ENCODE measurements around the gene DENND5A.
"Not testable (repeated sequence)": the region's sequence is repeated elsewhere in the genome, so short reads cannot be mapped to it uniquely, and the experiment has no call there.

Gene DENND5A

GRCh38 chr11:9137293-9138132 is 127.6 kb downstream of the DENND5A start:
- DNase-seq (ENCODE audit: low spot score), result peak; percentile 89

- DNase-seq (ENCODE audit: low spot score), result no peak
These were observed 128.4 kb downstream of the DENND5A start for GRCh38 chr11:9136741-9137140.

GRCh38 chr11:9133956-9134355 is 131.2 kb downstream of the DENND5A start:
- DNase-seq (ENCODE audit: low spot score), result no peak

GRCh38 chr11:9132203-9132878 is 132.8 kb downstream of the DENND5A start:
- no peak for DNase-seq (ENCODE audit: low spot score)

DNA sequence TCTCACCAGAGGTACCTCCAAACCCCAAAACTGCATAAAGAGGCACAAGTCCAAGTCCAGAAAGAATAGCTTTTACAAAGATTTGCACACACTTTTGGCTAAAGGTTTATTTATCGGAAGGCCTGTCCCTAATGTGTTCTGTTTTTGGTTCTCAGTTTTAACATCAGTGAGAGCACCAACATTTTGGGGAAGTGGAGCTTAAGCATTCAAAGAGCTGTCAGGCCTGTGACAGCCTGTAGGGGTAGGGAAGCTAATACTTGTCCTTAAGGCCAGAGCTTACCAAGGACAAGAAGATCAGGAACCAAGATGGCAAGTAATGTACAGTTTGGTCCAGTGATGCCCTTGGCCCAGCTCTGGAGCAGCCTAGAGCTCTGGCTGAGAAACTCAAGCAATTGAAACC is 134.9 kb downstream of the DENND5A start:
- DNase-seq (ENCODE audit: low spot score), result no peak

DNA sequence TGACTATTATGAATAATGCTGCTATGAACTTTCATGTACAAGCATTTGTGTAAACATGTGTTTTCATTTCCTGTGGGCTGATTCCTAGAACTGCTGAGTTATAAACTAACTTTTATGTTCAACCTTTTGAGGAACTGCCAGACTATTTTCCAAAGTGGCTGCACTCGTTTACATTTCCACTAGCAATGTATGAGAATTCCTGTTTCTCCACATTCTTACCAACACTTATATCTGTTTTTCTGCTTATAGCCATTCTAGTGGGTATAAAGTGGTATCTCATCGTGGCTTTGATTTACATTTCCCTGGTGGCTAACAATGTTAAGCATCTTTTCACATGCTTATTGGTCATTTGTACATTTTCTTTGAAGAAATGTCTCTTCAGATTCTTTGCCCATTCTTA is 138.5 kb downstream of the DENND5A start:
- DNase-seq (ENCODE audit: low spot score), result no peak

DNA sequence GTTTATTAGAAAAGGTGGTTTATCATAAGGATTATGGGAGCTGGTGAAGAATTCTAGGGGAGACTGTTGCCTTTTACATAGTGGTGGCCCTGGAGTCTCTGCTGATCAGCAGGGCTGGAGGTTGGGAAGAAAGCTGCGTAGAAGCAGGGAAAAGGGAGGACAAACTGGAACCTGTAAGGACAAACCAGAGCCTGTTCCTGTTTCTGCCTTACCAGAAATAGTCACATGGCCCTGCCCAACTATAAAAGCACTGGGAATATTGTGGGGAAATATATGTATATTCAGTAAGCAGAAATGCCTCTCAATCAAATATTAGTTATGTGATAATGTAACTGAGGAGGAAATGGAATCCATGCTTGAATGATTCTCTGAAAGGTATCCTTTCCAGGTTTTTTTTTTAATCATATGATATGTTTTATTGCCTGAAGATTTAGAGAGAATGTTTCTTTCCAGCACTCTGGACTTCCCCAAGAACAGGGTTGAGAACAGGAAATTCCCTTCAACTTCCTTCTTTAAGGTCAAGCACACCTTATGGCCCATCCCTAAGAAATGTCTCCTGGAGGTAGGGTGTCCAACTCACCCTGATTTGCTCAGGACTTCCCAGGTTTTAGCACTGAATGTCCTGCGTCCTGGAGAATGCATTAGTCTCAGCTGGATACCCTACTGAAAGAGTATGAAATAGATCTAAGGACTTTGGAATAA is 139.8 kb downstream of the DENND5A start:
- no peak for DNase-seq (ENCODE audit: low spot score)

DNA sequence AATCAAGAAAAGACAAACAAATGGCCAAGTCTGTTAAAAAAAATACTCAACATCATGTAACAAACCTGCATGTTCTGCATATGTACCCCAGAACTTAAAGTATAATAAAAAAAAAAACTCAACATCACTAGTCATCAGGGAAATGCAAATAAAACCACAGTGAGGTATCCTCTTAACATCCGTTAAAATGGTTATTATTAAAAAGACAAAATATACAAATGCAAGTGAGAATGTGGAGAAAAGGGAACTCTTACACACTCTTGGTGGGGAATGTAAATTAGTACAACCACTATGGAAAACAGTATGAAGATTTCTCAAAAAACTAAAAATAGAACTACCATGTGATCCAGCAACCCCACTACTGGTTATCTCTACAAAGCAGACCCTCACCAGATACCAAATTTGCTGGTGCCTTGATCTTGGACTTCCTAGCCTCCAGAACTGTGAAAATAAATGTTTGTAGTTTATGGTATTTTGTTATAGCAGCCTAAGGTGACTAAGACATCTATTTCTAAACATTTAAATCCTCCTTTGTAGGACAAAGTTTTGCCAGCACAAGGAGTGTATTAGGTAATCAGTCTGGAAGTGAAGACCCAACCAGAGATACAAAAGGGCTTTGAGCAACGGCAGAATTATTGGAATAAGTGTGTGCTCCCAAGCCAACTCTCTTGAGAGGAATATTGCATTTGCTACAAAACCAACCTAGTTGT is 141.4 kb downstream of the DENND5A start:
- no peak for DNase-seq (ENCODE audit: low spot score)

DNA sequence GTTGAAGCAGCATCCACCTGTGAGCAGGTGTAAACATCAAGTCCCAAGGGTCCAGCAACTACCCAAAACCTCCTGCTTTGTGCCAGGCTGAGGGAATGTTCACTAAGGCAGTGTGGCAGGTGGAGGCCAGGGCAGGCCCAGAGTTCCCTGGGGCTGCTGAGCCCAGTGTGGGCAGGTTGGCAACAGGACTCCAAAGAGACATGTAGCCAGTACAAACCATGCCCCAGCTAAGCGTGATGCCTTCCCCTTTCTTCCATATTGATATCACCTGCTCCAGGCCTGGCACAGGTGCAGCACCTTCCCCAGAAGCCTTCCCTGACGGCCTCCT is 143.7 kb downstream of the DENND5A start:
- DNase-seq (ENCODE audit: low spot score), result no peak

DNA sequence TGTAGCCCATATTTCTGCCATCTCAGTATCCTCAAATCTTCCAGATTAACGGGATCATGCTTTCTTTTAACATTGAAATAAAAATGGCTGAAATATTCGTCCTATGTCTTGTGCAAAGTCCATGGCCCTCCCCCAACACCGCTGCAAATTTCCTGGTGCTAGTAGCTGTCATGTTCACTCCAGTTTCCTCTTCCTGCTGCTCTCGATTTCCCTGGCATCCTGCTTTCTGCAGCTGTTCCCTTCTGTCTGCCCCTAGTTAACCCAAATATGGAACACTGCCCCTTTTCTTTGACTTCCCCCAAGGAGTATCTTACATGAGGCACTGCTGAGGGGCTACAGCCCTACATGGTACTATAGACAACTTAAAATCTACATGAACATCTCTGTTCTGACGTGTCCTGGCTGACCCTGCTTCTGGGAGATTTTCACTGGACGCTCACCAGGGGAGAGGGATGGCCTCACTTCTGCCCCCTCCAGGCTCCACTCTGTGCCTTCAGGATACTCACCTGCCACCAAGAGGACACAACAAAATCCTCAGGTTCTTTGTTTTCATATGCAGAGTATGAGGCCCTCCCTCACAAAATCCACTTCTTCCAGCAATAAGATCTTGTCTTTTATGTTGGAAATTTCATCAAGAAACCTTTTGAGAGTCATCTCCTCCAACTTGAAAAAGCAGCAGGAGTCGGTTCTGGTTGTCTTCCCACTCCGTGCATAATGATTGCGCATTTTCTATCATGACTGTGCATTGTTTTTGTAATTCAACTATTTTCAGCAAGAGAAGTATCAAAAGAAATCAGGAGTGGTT is 144.3 kb downstream of the DENND5A start:
- no peak for DNase-seq (ENCODE audit: low spot score)

- DNase-seq (ENCODE audit: low spot score), result no peak
These were observed 146.9 kb downstream of the DENND5A start for GRCh38 chr11:9118277-9118676.

- DNase-seq (ENCODE audit: low spot score), result no peak
These were observed 153.1 kb downstream of the DENND5A start for GRCh38 chr11:9112075-9112474.

- DNase-seq (ENCODE audit: low spot score), result no peak
These were observed 155.1 kb downstream of the DENND5A start for GRCh38 chr11:9109858-9110731.

- DNase-seq (ENCODE audit: low spot score), result no peak
These were observed 160.6 kb downstream of the DENND5A start for GRCh38 chr11:9104580-9104979.

- no peak for DNase-seq (ENCODE audit: low spot score)
These were observed 161.4 kb downstream of the DENND5A start for GRCh38 chr11:9103542-9104276.

DNA sequence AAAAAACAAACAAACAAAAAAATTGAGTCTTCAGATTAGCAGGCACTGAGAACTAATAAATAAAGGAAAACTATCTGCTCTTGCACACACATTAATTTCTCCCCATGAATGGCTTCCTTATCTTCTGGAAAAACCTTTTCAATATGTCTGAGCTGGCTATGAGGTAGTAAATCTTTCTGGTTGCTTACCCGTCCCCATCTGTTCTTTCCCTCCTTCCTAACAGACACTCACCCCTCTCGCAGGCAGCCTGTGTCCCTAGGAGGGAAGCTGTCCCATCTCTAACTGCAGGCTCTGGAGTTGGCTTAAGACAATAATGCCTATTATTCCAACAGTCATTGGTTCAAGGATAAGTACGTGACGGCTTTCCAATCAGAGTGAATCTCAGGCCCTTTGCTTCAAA is 165.5 kb downstream of the DENND5A start:
- DNase-seq (ENCODE audit: low spot score), result no peak

DNA sequence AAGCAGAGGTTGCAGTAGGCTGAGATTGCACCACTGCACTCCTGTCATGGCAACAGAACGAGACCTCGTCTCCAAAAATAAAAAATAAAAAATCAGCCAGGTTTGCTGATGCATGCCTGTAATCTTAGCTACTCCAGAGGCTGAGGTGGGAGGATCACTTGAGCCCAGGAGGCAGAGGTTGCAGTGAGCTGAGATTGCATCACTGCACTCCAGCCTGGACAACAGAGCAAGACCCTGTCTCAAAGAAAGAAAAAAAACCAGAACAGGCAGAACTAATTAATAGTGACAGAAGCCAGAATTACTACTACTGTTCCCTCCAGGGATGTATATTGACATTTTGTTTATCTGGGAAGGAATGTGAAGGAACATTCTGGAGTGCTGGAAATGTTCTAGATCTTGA is 166.7 kb downstream of the DENND5A start:
- DNase-seq (ENCODE audit: low spot score), result not testable (repeated sequence)

GRCh38 chr11:9097186-9097943 is 167.8 kb downstream of the DENND5A start:
- DNase-seq (ENCODE audit: low spot score), result not testable (repeated sequence)

GRCh38 chr11:9096427-9096826 is 168.7 kb downstream of the DENND5A start:
- no peak for DNase-seq (ENCODE audit: low spot score)
